ENCODE measurements around the gene LMOD1. TPM values are rescaled to one million over a fixed set of nuclear protein-coding genes. Genes with fewer than 3 reads are reported as not detected.

Gene LMOD1
- total and polyA plus RNA-seq, 5 donors from 2014 or later, result not detected

DNA sequence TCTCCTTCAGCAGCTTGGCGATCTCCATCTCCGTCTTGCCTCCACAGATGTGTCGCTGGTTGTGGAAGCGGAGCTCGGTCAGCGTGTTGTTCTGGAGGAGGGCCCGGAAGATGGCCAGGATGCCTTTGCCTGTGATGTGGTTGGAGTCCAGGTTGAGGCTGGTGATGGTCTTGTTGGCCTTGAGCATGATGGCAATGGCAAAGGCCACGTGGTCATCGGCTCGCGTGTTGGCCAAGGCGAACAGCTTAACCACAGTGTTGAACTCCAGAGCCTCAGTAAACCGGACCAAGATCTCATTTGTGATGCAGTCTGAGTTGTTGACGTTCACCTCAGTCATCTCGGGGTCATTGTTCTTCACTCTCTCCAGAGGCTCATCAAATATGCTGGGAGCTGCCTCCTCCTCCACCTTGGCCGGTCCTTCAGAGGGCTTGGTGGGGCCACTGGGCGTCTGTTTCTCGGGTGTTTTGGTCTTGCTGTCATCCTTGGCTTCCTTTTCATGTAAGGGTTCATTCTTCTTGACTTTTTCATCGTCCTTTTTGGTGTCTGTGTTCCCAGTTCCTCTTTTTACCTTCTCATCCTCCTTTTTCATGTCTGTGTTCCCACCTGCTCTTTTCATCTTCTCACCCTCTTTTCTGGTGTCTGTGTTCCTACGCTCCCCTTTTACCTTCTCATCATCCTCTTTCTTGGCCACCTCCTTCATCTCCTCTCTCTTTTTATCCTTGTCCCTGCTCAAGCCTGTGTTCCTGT is 46.5 kb downstream of the LMOD1 start:
- ATAC-seq (ENCODE audit: low read depth in 2 of 2), result no peak
- H3K27ac ChIP-seq (ENCODE audit: insufficient read depth, low read length, poor library complexity, severe bottlenecking), result no peak overlapping the region
- Mint-ChIP-seq H3K27ac (peak overlapping the region in 1 of 3 donors; percentile 10), H3K4me1 (peaks cover 3 to 10% (median 6%) of the 10 kb centered on the region in 4 donors), H3K36me3 (no peaks in the 10 kb centered on the region), H3K27me3 (peaks cover 10% of the 10 kb centered on the region), H3K9me3 (no peaks in the 10 kb centered on the region), H3K4me3 (no peak overlapping the region)
- DNase-seq, result no peak
- no peaks in the 10 kb centered on the region for H3K9me3 ChIP-seq (ENCODE audit: control insufficient read depth in 2 of 2, low read length in 2 of 2)
- H3K4me1 ChIP-seq (ENCODE audit: control insufficient read depth, insufficient read depth, low read length, poor library complexity, severe bottlenecking), result no peaks in the 10 kb centered on the region
- H3K27me3 ChIP-seq (ENCODE audit: control insufficient read depth, insufficient read depth, low read length), result no peaks in the 10 kb centered on the region
- H3K4me3 ChIP-seq (ENCODE audit: low read depth, low read length), result no peak overlapping the region
- no peaks in the 10 kb centered on the region for H3K36me3 ChIP-seq (ENCODE audit: control insufficient read depth, insufficient read depth, low read length)

DNA sequence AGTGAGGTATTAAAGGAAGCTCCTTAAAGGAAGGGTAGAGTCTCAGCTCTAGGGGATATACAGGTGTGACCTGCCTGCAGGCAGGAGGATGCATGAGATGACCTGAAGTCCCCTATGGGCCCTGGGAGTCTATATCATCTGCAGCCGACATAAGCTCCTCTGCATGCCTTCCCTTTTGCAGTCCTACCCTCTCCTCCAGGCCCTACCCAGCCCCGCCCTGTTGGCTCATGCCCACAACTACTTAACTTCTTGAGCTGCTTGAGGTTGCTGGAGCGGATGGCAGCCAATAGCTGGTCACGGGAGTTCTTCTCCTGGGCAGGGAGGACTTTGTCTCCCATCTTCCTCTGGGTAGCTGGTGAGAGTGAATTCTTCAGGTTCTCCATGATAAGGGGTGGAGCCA is 47.4 kb downstream of the LMOD1 start:
- no peaks in the 10 kb centered on the region for H3K36me3 ChIP-seq (ENCODE audit: control insufficient read depth, insufficient read depth, low read length)
- Mint-ChIP-seq H3K4me1 (peaks cover 3 to 10% (median 6%) of the 10 kb centered on the region in 4 donors), H3K4me3 (no peak overlapping the region), H3K9me3 (no peaks in the 10 kb centered on the region), H3K27me3 (peaks cover 8% of the 10 kb centered on the region), H3K36me3 (no peaks in the 10 kb centered on the region), H3K27ac (no peak overlapping the region)
- no peak overlapping the region for H3K4me3 ChIP-seq (ENCODE audit: low read depth, low read length)
- H3K9me3 ChIP-seq (ENCODE audit: control insufficient read depth in 2 of 2, low read length in 2 of 2), result no peaks in the 10 kb centered on the region
- ATAC-seq (ENCODE audit: low read depth in 2 of 2), result no peak
- no peak for DNase-seq
- no peaks in the 10 kb centered on the region for H3K27me3 ChIP-seq (ENCODE audit: control insufficient read depth, insufficient read depth, low read length)
- H3K27ac ChIP-seq (ENCODE audit: insufficient read depth, low read length, poor library complexity, severe bottlenecking), result no peak overlapping the region
- H3K4me1 ChIP-seq (ENCODE audit: control insufficient read depth, insufficient read depth, low read length, poor library complexity, severe bottlenecking), result no peaks in the 10 kb centered on the region

DNA sequence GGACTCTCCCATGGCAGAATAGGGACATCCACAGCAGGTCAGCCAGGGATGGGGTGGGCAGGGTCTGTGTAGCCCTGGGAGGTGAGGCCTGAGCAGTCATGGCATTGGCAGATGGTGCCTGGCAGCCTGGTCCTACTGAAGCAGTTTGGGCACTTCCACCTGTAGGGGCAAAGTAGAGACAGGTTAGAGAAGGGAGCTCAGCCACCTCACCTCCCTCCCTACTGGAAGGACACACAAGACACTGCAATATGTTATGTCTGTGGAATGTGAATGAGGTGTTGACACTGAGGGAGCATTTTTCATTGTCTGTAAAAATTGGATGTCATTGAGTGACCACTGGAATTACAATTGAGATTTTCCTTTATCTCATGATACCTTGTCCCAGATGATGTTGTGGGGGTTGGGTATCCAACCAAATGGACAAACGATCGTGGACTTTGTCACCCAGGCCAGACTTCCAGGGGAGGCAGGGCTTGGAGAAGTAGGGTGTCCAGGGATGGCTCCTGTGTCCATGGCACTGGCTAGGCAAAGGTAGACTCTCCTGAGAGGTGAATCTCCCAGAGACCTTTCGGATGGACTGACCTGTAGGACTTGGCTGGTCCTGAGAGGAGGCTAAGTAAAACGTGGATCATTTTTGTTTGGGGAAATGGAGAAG is 48.0 kb downstream of the LMOD1 start:
- Mint-ChIP-seq H3K27me3 (peaks cover 12% of the 10 kb centered on the region), H3K4me1 (peaks cover 3 to 10% (median 6%) of the 10 kb centered on the region in 4 donors), H3K36me3 (no peaks in the 10 kb centered on the region), H3K27ac (no peak overlapping the region), H3K4me3 (no peak overlapping the region), H3K9me3 (no peaks in the 10 kb centered on the region)
- no peaks in the 10 kb centered on the region for H3K4me1 ChIP-seq (ENCODE audit: control insufficient read depth, insufficient read depth, low read length, poor library complexity, severe bottlenecking)
- H3K9me3 ChIP-seq (ENCODE audit: control insufficient read depth in 2 of 2, low read length in 2 of 2), result no peaks in the 10 kb centered on the region
- no peaks in the 10 kb centered on the region for H3K27me3 ChIP-seq (ENCODE audit: control insufficient read depth, insufficient read depth, low read length)
- H3K27ac ChIP-seq (ENCODE audit: insufficient read depth, low read length, poor library complexity, severe bottlenecking), result no peak overlapping the region
- ATAC-seq (ENCODE audit: low read depth in 2 of 2) (no peak), DNase-seq (no peak)
- no peak overlapping the region for H3K4me3 ChIP-seq (ENCODE audit: low read depth, low read length)
- H3K36me3 ChIP-seq (ENCODE audit: control insufficient read depth, insufficient read depth, low read length), result no peaks in the 10 kb centered on the region

DNA sequence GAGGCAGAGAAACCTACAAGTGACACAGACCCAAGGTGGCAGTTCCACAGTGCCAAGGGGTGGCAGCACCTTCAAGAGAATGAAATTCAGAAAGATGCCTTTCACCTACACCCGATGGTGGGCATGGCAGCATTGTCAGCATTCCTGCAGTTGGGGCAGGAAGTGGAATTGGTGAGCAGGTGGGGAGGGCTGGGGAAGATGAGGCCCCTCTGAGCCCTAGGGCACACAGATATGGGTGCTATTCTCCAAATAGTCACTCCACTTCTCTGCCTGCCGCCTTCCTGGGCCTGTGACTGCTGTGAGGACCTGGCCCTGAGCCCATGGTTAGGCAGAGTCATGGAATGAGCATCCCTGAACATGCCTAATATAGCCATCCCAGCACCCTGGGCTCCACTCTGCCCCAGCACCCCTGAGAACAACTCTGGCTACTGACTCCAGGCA is 49.4 kb downstream of the LMOD1 start:
- H3K4me3 ChIP-seq (ENCODE audit: low read depth, low read length), result no peak overlapping the region
- DNase-seq, result no peak
- H3K27ac Mint-ChIP-seq, result peak overlapping the region in 1 of 3 donors; percentile 14

DNA sequence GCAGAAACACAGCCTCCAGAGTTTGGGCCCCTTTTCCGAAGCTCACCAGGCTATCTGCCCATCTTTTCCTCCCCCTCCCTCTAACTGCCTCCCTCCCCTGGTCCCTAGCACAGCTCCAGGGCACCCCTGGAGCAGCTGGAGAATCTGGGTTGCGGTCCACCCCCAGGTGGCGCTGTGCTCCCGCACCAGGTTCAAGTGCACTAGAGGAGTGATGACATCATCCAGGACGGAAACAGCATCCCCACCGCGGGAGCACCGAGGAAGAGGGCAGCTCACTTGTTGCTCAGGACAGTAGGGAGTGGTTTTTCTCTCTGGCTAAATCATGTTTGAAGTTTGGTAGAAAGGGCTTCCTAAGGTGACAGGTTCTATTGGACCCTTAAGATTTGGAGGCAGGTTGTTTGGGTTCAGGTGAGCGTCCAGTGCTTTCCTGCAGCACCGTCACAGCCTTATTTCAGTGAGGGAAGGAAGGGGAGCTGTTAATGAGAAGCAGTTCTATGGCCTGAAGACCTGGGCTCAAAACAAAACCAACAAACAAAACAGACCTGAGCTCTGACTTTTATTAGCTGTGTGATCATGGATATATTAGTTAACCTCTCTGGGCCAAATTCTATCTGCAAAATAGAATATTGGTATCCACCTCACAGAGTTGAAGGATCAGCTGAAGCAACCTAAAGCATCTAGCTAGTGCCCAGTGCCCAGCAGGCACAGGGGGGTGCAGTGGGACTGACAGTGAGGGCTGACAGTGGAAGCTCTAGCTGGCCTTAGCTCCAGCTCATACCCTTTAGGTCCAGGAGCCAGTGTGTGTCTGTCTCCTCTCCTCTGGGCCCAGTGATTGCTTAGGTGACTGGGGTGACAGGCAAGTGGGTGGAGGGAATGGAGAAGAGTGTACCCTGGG is 50.2 kb downstream of the LMOD1 start:
- Histone ChIP-seq H3K9me3 (ENCODE audit: control insufficient read depth in 2 of 2, low read length in 2 of 2) (no peaks in the 10 kb centered on the region), H3K4me3 (ENCODE audit: low read depth, low read length) (peak overlapping the region; percentile 46), H3K27me3 (ENCODE audit: control insufficient read depth, insufficient read depth, low read length) (no peaks in the 10 kb centered on the region), H3K27ac (ENCODE audit: insufficient read depth, low read length, poor library complexity, severe bottlenecking) (no peak overlapping the region), H3K4me1 (ENCODE audit: control insufficient read depth, insufficient read depth, low read length, poor library complexity, severe bottlenecking) (no peaks in the 10 kb centered on the region), H3K36me3 (ENCODE audit: control insufficient read depth, insufficient read depth, low read length) (no peaks in the 10 kb centered on the region)
- H3K4me3 Mint-ChIP-seq, result peak overlapping the region in 3 of 4 donors; percentile 21 to 82 (median 45)
- H3K27ac Mint-ChIP-seq, result peak overlapping the region in 2 of 3 donors; percentile 14 to 73
- ATAC-seq (ENCODE audit: low read depth in 2 of 2) (peak; percentile 76 to 85), DNase-seq (peak; percentile 64 to 87 (median 73))
- H3K9me3 Mint-ChIP-seq, result peaks cover 0 to 1% (median 0%) of the 10 kb centered on the region in 7 donors
- H3K4me1 Mint-ChIP-seq, result peaks cover 3 to 10% (median 6%) of the 10 kb centered on the region in 4 donors
- H3K27me3 Mint-ChIP-seq, result peaks cover 21% of the 10 kb centered on the region
- no peaks in the 10 kb centered on the region for H3K36me3 Mint-ChIP-seq

More for the DNA sequence above, 49.4 kb downstream of the LMOD1 start:
- Histone ChIP-seq H3K27ac (ENCODE audit: insufficient read depth, low read length, poor library complexity, severe bottlenecking) (no peak overlapping the region), H3K27me3 (ENCODE audit: control insufficient read depth, insufficient read depth, low read length) (no peaks in the 10 kb centered on the region), H3K4me1 (ENCODE audit: control insufficient read depth, insufficient read depth, low read length, poor library complexity, severe bottlenecking) (no peaks in the 10 kb centered on the region), H3K36me3 (ENCODE audit: control insufficient read depth, insufficient read depth, low read length) (no peaks in the 10 kb centered on the region), H3K9me3 (ENCODE audit: control insufficient read depth in 2 of 2, low read length in 2 of 2) (no peaks in the 10 kb centered on the region)
- no peak overlapping the region for H3K4me3 Mint-ChIP-seq
- no peaks in the 10 kb centered on the region for H3K36me3 Mint-ChIP-seq
- peaks cover 16% of the 10 kb centered on the region for H3K27me3 Mint-ChIP-seq
- H3K4me1 Mint-ChIP-seq, result peaks cover 3 to 10% (median 6%) of the 10 kb centered on the region in 4 donors
- ATAC-seq (ENCODE audit: low read depth in 2 of 2), result no peak
- H3K9me3 Mint-ChIP-seq, result peaks cover 0 to 1% (median 0%) of the 10 kb centered on the region in 7 donors

DNA sequence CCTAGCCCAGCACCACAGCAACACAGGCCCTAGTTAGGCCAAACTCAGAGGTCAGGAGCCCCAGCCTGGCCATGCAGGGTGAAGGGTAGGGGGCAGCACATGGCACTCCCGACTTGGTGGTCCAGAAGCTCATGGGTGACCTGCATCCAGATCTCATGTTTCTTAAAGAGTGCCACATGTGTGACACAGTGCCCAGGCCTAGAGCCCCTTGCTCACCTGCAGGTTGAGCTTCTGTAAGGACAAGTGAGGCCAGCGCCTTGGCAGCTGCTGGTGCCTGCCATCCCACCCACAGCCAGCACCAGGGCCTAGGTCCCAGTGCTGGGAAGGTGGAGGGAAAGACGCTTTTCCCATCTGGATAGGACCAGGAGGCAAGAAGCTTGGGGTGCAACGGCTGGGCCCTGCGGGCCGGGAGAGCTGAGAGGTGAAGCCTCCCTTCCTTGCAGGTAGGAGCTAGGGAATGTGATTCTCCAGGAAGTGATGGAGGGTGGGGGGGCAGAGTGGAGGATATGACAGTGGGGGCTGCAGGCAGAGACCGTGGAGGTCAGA is 51.2 kb downstream of the LMOD1 start:
- Mint-ChIP-seq H3K9me3 (peaks cover 0 to 1% (median 0%) of the 10 kb centered on the region in 7 donors), H3K27me3 (peaks cover 25% of the 10 kb centered on the region), H3K36me3 (no peaks in the 10 kb centered on the region), H3K4me3 (no peak overlapping the region), H3K27ac (no peak overlapping the region), H3K4me1 (peaks cover 3 to 11% (median 6%) of the 10 kb centered on the region in 4 donors)
- DNase-seq (no peak), ATAC-seq (ENCODE audit: low read depth in 2 of 2) (no peak)
- Histone ChIP-seq H3K4me1 (ENCODE audit: control insufficient read depth, insufficient read depth, low read length, poor library complexity, severe bottlenecking) (no peaks in the 10 kb centered on the region), H3K9me3 (ENCODE audit: control insufficient read depth in 2 of 2, low read length in 2 of 2) (no peaks in the 10 kb centered on the region), H3K27ac (ENCODE audit: insufficient read depth, low read length, poor library complexity, severe bottlenecking) (no peak overlapping the region), H3K4me3 (ENCODE audit: low read depth, low read length) (no peak overlapping the region), H3K27me3 (ENCODE audit: control insufficient read depth, insufficient read depth, low read length) (peaks cover 6% of the 10 kb centered on the region), H3K36me3 (ENCODE audit: control insufficient read depth, insufficient read depth, low read length) (no peaks in the 10 kb centered on the region)

Data from CD4-positive, CD25-positive, alpha-beta regulatory T cell (primary cell).